HepG2 (cell line): ENCODE data around the gene TCF25. TPM values are rescaled to one million over a fixed set of nuclear protein-coding genes. Genes with fewer than 3 reads are reported as not detected.
A peak's percentile ranks its signal among the peaks of the same experiment; 100 is the strongest.

Experiments
- CENPT ChIP-seq: sonication (generic); formaldehyde crosslinking; IDR thresholded peaks from 2 replicates; pipeline ENCODE4 v1.8.0; 2022; ENCODE audit warnings: low read depth, mild to moderate bottlenecking, moderate library complexity, missing genetic modification reagents
- CREB3 ChIP-seq: sonication (generic); formaldehyde crosslinking; IDR thresholded peaks from 2 replicates; pipeline ENCODE4 v1.5.0; 2020; ENCODE audit warnings: missing genetic modification reagents
- KDM2A ChIP-seq: sonication (generic); formaldehyde crosslinking; IDR thresholded peaks from 2 replicates; pipeline ENCODE4 v1.4.0; 2020; ENCODE audit warnings: low read depth, missing genetic modification reagents, borderline replicate concordance
- MTF1 ChIP-seq: sonication (generic); formaldehyde crosslinking; IDR thresholded peaks from 2 replicates; pipeline ENCODE4 v1.5.0; 2020; ENCODE audit warnings: missing genetic modification reagents
- PITX1 ChIP-seq: sonication (generic); formaldehyde crosslinking; IDR thresholded peaks from 2 replicates; pipeline ENCODE4 v1.5.1; 2020; ENCODE audit warnings: mild to moderate bottlenecking, missing genetic modification reagents
- RELA ChIP-seq: sonication (generic); formaldehyde crosslinking; IDR thresholded peaks from 2 replicates; pipeline ENCODE4 v1.4.0; 2020; ENCODE audit warnings: missing genetic modification reagents
- STAT5B ChIP-seq: sonication (generic); formaldehyde crosslinking; IDR thresholded peaks from 2 replicates; pipeline ENCODE4 v1.4.0; 2020; ENCODE audit warnings: missing genetic modification reagents
- TAF1 ChIP-seq: sonication (generic); formaldehyde crosslinking; IDR thresholded peaks from 2 replicates; pipeline ENCODE4 v1.4.0; 2020; ENCODE audit warnings: missing genetic modification reagents
- THAP9 ChIP-seq: sonication (generic); formaldehyde crosslinking; IDR thresholded peaks from 2 replicates; pipeline ENCODE4; 2020; ENCODE audit warnings: missing genetic modification reagents, mild to moderate bottlenecking, borderline replicate concordance
- ZBTB39 ChIP-seq: sonication (generic); formaldehyde crosslinking; IDR thresholded peaks from 2 replicates; pipeline ENCODE4 v1.5.0; 2020; ENCODE audit warnings: missing genetic modification reagents
- ZFAT ChIP-seq: sonication (generic); formaldehyde crosslinking; conservative IDR thresholded peaks from 2 replicates; pipeline ENCODE4 v1.8.1; 2023; ENCODE audit warnings: missing genetic modification reagents, inconsistent platforms
- ZNF225 ChIP-seq: sonication (generic); formaldehyde crosslinking; IDR thresholded peaks from 2 replicates; pipeline ENCODE4 v1.4.0; 2020; ENCODE audit warnings: mild to moderate bottlenecking, missing genetic modification reagents
- ZNF441 ChIP-seq: sonication (generic); formaldehyde crosslinking; IDR thresholded peaks from 2 replicates; pipeline ENCODE4 v1.7.0; 2021; ENCODE audit warnings: missing genetic modification reagents, borderline replicate concordance
- ZNF512B ChIP-seq: sonication (generic); formaldehyde crosslinking; IDR thresholded peaks from 2 replicates; pipeline ENCODE4 v1.5.1; 2020; ENCODE audit warnings: missing genetic modification reagents, mild to moderate bottlenecking, borderline replicate concordance
- ZNF574 ChIP-seq: sonication (generic); formaldehyde crosslinking; IDR thresholded peaks from 2 replicates; pipeline ENCODE4 v1.4.0; 2020; ENCODE audit warnings: missing genetic modification reagents
- ZNF782 ChIP-seq: sonication (generic); formaldehyde crosslinking; IDR thresholded peaks from 2 replicates; pipeline ENCODE4 v1.4.0; 2020; ENCODE audit warnings: missing genetic modification reagents, mild to moderate bottlenecking, borderline replicate concordance
- polyA plus RNA-seq, 8 experiments: library from polyadenylated mRNA; depleted of rRNA in 3 of 8; stranded (reverse) in 7 of 8; unstranded in 1 of 8; fragments of >200 nt; fragmentation: Illumina TruSeq in 4 of 8; extraction: Trizol in 4 of 8; gene quantifications; 2 replicates each; pipeline versions ENCODE4 v1.2.1 to v1.2.3, GENCODE V29; 2011 to 2016; ENCODE audit warnings: low read depth in 4 of 8, missing spikeins in 1 of 8, mixed read lengths in 1 of 8; ENCODE audit not compliant: insufficient read depth in 1 of 8
- total RNA-seq, 5 experiments: library from RNA; depleted of rRNA; stranded (reverse); fragments of >200 nt; fragmentation: Illumina TruSeq; extraction: Trizol; gene quantifications; 2 replicates each; pipeline ENCODE4 v1.2.3, GENCODE V29; 2016; ENCODE audit warnings: low read depth in 1 of 5

The TCF25 gene
- total and polyA plus RNA-seq, 2 of the 13 experiments (the other 11 are each of a cell fraction or from before 2014, with no cell fraction given), result 138 to 206 TPM

GRCh38 chr16:89918453-89919347 lies 45.3 kb downstream of the TCF25 start, which contains the start of gene MC1R (continued):
- TF ChIP-seq CREB3 (CRISPR knock-in tag) (no peak), ZBTB39 (CRISPR knock-in tag) (peak; percentile 63; the same call in 1 of the 2 replicates), RELA (CRISPR knock-in tag) (no peak), STAT5B (CRISPR knock-in tag) (peak; percentile 46; the same call in 1 of the 2 replicates), ZNF782 (CRISPR knock-in tag) (no peak), TAF1 (peak; percentile 66; the same call in 1 of the 2 replicates), KDM2A (peak; percentile 77), ZNF225 (CRISPR knock-in tag) (no peak), MTF1 (CRISPR knock-in tag) (no peak), ZFAT (CRISPR knock-in tag) (no peak), CENPT (no peak), ZNF574 (peak; percentile 73), ZNF512B (CRISPR knock-in tag) (no peak), PITX1 (peak; percentile 83), ZNF441 (CRISPR knock-in tag) (0 out of 2 replicates have a peak, but pooled peaks have one; percentile 47), THAP9 (no peak)
